ENCODE data around the gene TRIO.
"Not testable (repeated sequence)": the region's sequence is repeated elsewhere in the genome, so short reads cannot be mapped to it uniquely, and the experiment has no call there.

Gene TRIO

DNA sequence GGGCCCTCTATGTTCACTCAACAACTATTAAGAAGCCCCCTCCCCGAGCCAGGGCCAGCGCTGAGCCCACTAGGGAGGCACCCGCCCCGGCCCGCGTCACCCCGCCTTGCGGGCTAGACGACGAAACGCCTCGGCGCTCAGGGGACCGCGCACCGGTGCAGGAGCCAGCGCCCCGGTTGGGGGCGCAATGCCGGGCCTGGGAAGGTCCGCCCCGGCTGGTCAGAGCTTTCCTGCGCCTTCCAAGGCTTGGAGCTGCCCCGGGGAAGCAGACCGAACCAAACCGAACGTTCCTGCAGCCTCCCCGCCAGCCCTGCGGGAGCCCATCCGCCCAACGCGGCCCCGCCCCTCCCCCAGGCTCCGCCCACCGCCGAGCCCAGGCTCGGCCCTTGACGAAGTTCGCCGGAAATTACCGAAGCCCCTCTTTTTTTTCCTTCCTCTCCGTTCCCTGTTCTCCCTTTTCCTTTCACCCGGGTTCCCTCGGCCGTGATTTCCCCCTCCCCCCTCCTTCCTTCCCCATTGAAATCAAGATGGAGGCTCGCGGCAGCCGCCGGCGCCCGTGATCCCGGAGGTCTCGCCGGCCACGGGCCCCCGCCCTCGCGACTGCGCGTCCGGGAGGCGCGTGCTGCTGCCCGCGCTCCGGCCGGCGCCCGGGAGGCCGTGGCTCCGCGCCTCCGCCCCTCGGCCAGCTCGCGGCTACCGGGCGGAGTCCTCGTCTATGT, at the start of gene TRIO:
Gene TRIO (plus strand): TSS at position 516 of the 719 bp plus-strand sequence. CDS start 384 bp downstream, outside the sequence.
- peak; percentile 89 to 90 for DNase-seq (ENCODE audit: low read depth in 2 of 2)

GRCh38 chr5:14097380-14097779, 45.8 kb upstream of the TRIO start:
- not testable (repeated sequence) for DNase-seq (ENCODE audit: low read depth in 2 of 2)

GRCh38 chr5:14097998-14098471, 45.1 kb upstream of the TRIO start:
- peak; percentile 74 to 78 for DNase-seq (ENCODE audit: low read depth in 2 of 2)

- DNase-seq (ENCODE audit: low read depth in 2 of 2), result no peak
Observed at GRCh38 chr5:14100281-14100680, 42.9 kb upstream of the TRIO start.

GRCh38 chr5:14101922-14102321, 41.2 kb upstream of the TRIO start:
- DNase-seq (ENCODE audit: low read depth in 2 of 2), result no peak

GRCh38 chr5:14102666-14103065, 40.5 kb upstream of the TRIO start:
- DNase-seq (ENCODE audit: low read depth in 2 of 2), result no peak

DNA sequence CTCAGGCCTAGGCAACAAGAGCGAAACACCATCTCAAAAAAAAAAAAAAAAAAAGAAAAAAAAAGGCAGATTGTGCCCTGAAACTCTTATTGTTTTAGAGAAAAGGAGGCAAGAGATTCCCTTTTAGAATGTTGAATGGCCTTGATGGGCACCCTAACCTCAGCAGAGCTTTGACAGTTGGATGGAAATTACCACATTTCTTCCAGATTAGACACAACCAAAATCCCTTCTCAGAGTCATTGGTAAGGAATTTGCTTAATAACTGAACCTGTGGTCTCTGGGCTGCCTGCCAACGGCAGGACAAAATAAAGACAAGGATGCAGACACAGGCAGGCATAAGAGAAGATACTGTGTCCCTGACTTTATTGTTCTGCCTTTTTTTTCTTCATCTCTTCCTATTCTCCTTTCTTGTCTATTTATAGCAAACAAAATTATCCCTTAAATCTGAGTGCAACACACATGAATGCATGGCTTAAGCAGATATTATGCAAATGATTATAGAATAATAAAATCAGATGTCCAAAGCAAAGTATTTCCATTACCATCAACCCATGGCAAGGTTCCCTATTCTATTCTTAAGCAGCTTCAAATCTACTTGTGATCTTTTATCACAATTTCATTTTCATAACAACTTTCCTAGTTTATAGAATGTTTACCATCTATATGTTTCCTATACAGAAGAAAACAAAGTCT, 37.3 kb upstream of the TRIO start:
- DNase-seq (ENCODE audit: low read depth in 2 of 2), result peak; percentile 90 to 91

DNA sequence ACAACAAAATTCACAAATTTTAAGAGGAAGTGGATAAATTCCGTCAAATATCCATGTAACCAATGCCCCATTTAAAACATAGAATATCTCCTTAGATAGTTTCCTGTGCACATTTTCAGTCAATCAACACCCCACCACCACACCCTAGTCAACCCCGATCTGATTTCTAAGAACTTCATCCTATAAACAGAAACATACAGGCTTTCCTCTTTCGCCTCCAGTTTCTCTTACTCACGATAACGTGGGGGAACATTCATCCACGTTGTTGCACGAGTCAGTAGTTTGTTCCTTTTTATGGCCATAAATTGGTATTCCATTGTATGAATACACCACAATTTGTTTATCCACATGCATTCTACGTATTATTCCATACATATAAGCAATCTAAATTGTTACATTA, 35.6 kb upstream of the TRIO start:
- no peak for DNase-seq (ENCODE audit: low read depth in 2 of 2)

DNA sequence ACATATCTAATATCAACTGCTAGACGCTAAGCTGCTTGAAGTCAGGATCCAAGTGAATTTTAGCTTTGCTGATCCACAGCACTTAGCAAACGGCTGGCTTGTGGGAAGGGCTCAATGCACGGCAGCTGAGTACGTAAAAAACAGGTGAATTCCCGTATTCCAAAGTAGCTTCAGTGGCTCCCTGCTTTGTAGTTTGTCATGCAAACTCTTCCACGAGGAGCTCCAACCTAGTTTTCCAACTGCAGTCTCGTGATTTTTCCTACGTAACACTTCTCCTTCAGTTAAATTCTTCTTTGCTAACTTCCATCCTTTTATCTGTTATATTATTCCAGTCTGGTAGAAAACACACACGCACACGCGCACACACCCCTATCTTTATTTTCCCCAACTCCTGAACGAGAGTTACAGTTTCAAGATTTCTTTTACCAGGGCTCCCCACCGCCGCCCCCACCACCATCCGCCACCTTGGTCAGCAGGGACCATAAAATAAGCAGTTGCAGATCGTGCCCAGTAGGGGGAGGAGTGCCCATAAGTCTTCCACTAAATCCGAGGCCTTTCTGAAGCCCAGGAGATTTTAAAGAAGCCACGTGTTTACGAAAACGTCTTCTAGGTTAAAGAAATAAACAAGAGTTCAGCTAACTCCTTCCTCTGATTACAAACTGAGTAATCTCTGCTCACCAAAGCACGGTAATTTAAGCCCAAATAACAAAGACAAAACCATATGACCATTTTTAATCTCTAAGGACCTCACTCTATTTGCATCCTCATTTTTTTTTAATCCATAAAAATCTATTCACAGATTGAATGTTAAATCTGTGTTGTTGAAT, 34.8 kb upstream of the TRIO start:
- DNase-seq (ENCODE audit: low read depth in 2 of 2), result no peak

DNA sequence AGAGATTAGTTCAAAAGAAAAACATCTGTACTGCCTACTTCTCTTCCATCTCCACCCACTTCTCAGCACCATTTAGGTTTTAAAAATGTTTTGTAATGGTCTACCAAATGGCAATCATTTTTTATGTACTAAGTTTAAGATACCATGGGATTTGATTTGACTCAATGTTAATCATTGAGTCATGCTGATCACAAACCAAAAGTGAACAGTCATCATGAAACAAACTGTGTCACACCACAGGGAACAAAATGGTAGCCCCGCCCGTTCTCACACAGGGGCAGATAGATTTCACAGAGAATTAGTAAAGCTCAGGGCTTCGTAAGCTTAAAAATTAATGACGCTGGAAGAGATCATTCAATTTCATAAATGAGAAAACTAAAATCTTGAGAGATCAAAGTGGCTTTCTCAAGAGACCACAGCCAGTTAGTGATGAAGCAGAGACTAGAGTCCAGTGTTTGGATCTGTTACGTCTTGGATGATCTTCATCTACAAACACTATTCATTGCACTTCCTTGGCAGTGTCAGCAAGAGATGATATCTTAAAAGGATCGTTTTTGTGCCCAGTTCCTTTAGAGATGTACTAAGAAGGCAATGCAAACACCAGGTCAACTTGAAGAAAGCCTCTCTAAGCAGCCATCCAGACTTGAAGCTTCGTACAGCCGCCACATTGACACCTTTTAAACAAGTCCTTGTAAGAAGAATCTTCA, 33.9 kb upstream of the TRIO start:
- no peak for DNase-seq (ENCODE audit: low read depth in 2 of 2)

DNA sequence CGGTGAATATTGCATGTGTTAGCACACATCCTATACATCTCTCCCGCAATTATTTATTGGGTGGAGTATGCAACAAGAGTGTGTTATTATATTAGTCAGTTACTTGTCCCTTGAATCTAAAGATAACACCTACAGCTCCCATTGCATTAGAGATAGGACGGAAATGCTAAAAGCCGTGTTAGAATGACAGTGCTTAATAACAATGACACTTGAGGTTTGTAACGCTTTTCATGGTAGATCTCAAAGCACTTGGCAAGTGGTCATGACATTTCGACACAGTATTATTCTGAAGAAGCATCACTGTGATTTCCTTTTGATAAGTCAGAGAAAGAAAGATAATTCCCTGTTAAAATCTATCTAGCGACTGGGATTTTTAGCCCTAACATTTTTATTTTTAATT, 33.4 kb upstream of the TRIO start:
- DNase-seq (ENCODE audit: low read depth in 2 of 2), result no peak

DNA sequence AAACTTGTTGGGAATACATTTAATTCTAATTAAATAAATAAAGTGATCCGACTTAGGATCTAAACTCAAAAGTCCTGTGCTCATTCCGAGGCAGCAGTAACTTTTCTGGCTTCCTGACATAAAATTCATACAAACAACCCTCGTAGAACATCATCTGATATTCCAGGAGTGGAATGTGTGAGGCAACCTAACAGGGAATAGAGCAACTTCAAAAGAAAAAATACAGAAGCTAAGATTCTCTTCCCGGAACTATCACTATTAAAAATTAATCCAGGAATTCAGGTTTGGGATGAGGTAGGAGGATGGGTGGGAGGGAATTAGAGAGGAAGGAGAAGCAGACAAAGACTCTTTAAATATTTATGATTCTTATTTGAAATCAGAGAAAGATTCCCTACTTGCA, 32.9 kb upstream of the TRIO start:
- DNase-seq (ENCODE audit: low read depth in 2 of 2), result no peak

- peak; percentile 62 to 68 for DNase-seq (ENCODE audit: low read depth in 2 of 2)
Observed at GRCh38 chr5:14110680-14111079, 32.5 kb upstream of the TRIO start.

DNA sequence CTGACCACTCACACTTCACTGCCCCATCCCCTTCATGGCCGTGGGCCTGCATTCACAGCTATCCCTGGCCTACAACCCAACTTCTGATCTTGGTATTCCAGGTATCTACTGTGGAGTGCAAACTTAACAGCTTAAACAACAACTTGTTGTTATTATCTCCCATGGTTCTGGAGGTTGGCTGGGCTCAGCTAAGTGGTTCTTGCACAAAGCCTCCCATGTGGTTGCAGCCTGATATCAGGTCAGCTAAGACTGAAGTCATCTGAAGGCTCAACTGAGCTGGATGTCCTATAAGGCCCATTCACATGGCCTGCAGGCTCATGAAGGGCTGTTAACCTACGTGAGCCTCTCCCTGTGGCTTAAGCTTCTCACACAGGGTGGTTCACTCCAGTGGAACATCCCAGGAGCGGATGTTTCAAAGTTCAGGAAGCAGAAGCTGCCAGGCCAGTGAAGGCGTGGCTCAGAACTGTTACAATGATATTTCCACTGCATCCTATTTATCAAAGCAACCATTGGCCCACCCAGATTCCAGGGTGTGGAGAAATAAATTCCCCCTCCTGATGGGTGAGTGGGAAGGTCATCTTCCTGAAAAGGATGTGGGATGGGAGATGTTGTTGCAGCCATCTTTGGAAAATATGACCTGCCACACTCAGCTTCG, 30.0 kb upstream of the TRIO start:
- no peak for DNase-seq (ENCODE audit: low read depth in 2 of 2)

DNA sequence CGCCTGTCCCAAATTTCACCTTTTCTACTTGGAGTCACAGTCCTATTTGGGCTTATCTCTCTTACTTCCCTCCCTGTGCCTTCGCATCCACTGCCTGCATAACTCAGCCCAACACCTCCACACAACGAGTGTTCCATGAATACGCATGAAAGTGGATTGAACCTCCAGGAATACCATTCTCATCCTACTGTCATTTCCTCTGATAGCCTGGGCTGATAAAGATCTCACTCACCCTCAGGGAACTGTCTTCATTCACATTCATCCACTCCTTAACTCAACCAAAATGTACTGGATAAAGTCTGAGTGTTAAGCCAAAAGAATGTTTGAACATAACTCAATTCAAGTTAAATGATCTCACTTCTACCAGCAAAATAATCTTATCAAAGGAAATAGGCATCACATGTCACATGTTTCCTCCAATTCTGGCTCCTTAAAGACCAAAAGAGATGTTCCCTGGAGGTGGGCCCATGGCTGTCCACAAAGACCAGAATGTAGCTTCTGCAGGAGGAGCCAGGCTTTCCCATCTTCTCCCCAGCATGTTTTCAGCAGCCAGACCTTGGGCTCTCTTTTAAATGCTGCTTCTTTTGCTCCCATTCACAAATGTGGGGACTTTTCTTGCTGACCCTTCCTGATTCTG, 28.4 kb upstream of the TRIO start:
- DNase-seq (ENCODE audit: low read depth in 2 of 2), result no peak

- DNase-seq (ENCODE audit: low read depth in 2 of 2), result no peak
Observed at GRCh38 chr5:14115323-14115895, 27.7 kb upstream of the TRIO start.

DNA sequence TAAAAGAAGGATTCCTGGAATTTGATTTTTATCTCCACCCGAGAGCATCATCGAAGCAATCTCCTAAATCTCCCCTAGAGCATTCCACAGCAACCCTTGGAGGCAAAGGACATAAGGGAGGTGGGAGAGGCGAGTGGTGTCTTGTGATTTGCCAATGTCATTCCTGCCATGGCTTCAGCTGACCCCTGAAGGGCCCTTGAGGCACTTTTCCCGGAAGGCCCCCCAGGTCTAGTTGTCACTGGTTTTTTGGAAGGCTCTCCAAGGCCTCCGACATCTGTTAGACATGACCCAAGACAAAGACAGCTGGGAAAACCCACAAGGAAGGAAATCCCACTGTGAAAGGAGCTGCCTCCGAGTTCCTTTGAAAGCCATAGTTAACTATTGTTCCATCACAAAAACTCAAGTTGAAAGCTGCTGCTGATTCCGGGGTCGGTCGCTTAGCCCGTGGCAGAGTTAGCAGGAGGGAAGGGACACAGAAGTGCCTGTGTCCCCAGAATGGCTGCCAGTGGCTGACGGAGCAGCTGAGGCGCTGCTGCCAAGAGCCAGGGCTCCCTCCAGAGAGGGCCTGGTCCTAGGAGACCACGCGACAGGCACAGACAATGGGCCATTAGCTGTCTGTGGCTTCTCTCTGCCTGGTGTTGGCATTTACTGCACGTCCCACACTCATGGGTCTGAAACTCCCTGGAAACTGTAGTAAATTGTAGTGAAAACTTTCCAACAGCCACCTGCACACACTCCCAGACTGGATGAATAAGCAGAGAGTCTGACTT, 24.4 kb upstream of the TRIO start:
- no peak for DNase-seq (ENCODE audit: low read depth in 2 of 2)

DNA sequence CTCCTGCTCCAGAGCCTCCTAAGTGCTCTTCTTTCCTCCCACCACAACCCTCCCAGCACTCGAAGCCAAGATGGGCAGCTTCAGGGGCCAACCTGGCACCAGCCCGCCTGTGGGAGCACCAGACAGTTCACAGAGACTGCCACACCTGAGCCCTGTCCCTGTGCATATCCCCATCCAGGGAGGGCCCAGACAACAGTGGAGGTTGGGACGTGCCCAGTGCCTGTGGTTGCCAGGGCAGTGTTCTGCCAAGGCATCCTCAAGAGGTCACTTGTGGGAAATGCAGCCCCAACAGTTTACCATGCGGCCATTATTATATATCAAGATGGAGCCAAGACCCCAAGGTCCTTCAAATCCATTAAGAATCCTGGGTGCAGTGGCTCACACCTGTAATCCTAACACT, 23.0 kb upstream of the TRIO start:
- DNase-seq (ENCODE audit: low read depth in 2 of 2), result no peak

GRCh38 chr5:14121552-14121951, 21.6 kb upstream of the TRIO start:
- no peak for DNase-seq (ENCODE audit: low read depth in 2 of 2)

DNA sequence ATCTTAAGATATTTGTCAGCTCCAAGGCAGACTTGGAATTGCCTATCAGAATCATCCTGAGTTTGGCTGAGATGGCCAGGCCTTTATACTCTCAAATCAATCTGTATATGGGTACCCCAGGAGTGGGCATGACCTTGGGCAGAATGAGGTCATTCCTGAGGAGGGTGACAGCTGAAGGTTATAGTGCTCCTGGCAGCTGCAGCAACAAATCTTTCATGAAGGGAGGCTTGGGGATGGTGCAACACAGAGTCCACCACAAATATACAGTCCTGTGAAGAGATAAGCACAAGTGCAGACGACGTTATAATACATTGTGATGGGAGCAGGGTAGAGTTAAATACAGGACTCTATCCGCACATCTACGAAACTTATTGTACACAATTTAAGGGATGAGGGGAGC, 21.1 kb upstream of the TRIO start:
- no peak for DNase-seq (ENCODE audit: low read depth in 2 of 2)

Measured in fibroblast of skin of left quadriceps (primary cell).